ENCODE data around the gene SLC24A1. TPM values are rescaled to one million over a fixed set of nuclear protein-coding genes. Genes with fewer than 3 reads are reported as not detected.

SLC24A1 gene
- total RNA-seq, 2 experiments from 2014 or later, result 8.0 to 9.5 TPM

GRCh38 chr15:65690173-65690572 is 68.4 kb downstream of the SLC24A1 start:
- ChIA-PET POLR2A (interaction anchor here (1.0 kb wide), 1 partner anchor 191 kb away, joined by 3 read pairs; no protein-coding TSS in a partner anchor), CTCF (no interaction called here)
- DNase-seq (no peak), ATAC-seq (peak; percentile 64)
- Mint-ChIP-seq H3K9me3 (ENCODE audit: low read depth) (peaks cover 2% of the 10 kb centered on the region), H3K27me3 (no peaks in the 10 kb centered on the region), H3K27ac (no peak overlapping the region), H3K36me3 (ENCODE audit: low read depth) (peaks cover 59% of the 10 kb centered on the region), H3K4me3 (no peak overlapping the region), H3K4me1 (peaks cover 9% of the 10 kb centered on the region)
- intact Hi-C loops (cut with DNase I, micrococcal nuclease), result no loop called here

GRCh38 chr15:65690778-65691177 is 69.0 kb downstream of the SLC24A1 start:
- ATAC-seq, result no peak
- CTCF ChIA-PET, result interaction anchor here (1.0 kb wide), 1 partner anchor 13 kb away, joined by 4 read pairs; no protein-coding TSS in a partner anchor

GRCh38 chr15:65695081-65695480 is 73.3 kb downstream of the SLC24A1 start:
- no peaks in the 10 kb centered on the region for H3K27me3 Mint-ChIP-seq
- no peaks in the 10 kb centered on the region for H3K9me3 Mint-ChIP-seq (ENCODE audit: low read depth)
- no peak overlapping the region for H3K4me3 Mint-ChIP-seq
- CTCF ChIA-PET, result interaction anchor here (0.6 kb wide), 1 partner anchor 11 kb away, joined by 3 read pairs; no protein-coding TSS in a partner anchor
- no peak overlapping the region for H3K27ac Mint-ChIP-seq
- peaks cover 40% of the 10 kb centered on the region for H3K36me3 Mint-ChIP-seq (ENCODE audit: low read depth)
- no peak for ATAC-seq
- POLR2A ChIA-PET, result no interaction called here
- DNase-seq, result no peak
- peaks cover 4% of the 10 kb centered on the region for H3K4me1 Mint-ChIP-seq
- intact Hi-C loops (cut with DNase I, micrococcal nuclease), result no loop called here

More at GRCh38 chr15:65690778-65691177, 69.0 kb downstream of the SLC24A1 start:
- H3K9me3 Mint-ChIP-seq (ENCODE audit: low read depth), result peaks cover 2% of the 10 kb centered on the region
- peaks cover 9% of the 10 kb centered on the region for H3K4me1 Mint-ChIP-seq
- no peaks in the 10 kb centered on the region for H3K27me3 Mint-ChIP-seq
- H3K36me3 Mint-ChIP-seq (ENCODE audit: low read depth), result peaks cover 59% of the 10 kb centered on the region
- no peak for DNase-seq
- intact Hi-C loops (cut with DNase I, micrococcal nuclease), result no loop called here
- POLR2A ChIA-PET, result interaction anchor here (1.0 kb wide), 1 partner anchor 191 kb away, joined by 3 read pairs; no protein-coding TSS in a partner anchor
- no peak overlapping the region for H3K27ac Mint-ChIP-seq
- no peak overlapping the region for H3K4me3 Mint-ChIP-seq

Other genes with a start within 250 kb of the SLC24A1 start
- gene IGDCC3, start 243.9 kb upstream of the SLC24A1 start, total RNA-seq, result not detected
- gene IGDCC4, start 199.0 kb upstream of the SLC24A1 start, total RNA-seq, result under 1 TPM; 0.16 to 0.18 TPM
- 10 to 100 TPM; 25.8 to 26.4 TPM for gene DPP8, start 104.2 kb upstream of the SLC24A1 start, total RNA-seq
- gene HACD3, start 91.5 kb upstream of the SLC24A1 start, total RNA-seq, result 10 to 100 TPM; 23.4 to 27.3 TPM
- 10 to 100 TPM; 49.2 to 59.8 TPM for gene INTS14, start 10.8 kb upstream of the SLC24A1 start, total RNA-seq
- gene DENND4A, start 170.4 kb downstream of the SLC24A1 start, total RNA-seq, result 10 to 100 TPM; 35.6 to 43.5 TPM
- gene RAB11A, start 247.6 kb downstream of the SLC24A1 start, total RNA-seq, result 100 to 1,000 TPM; 129 to 142 TPM

Data from activated CD4-positive, alpha-beta T cell treated with anti-CD3 and anti-CD28 coated beads for 36 hours (primary cell).